ENCODE data around the gene TUBB2B. TPM values are rescaled to one million over a fixed set of nuclear protein-coding genes. Genes with fewer than 3 reads are reported as not detected.

Gene TUBB2B
- total and polyA plus RNA-seq, 4 donors = 0.22 to 4.6 (median 3.2) TPM

DNA sequence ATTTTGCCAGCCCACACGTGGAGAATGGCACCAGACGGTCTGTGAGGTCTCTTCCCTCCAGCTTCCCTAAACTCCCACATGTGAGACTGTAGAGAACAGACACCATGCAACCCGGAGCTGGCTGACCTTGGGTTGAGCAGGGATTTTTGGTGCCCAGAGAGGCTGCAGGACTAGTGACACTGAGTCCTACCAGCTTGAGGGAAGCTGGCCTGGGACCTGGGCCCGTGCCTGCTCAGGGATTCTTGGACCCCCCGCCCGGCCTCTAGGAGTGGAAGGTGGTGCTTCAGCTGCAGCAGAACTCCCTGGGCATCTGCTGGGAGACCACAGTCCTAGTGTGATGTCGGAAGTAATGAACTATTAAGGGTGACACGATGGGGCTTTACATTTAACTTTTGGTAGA is 34.5 kb upstream of the TUBB2B start:
- TF ChIP-seq FOXA2 (IDR thresholded peaks at IDR 0.05) = no peak
- Histone ChIP-seq H3K9ac (ENCODE audit: low read depth in 1 of 2, low read length in 2 of 2) (no peak overlapping the region), H3K9me3 (ENCODE audit: control insufficient read depth in 4 of 4, low read length in 3 of 4) (no peaks in the 10 kb centered on the region), H3K4me1 (ENCODE audit: control insufficient read depth in 4 of 4, insufficient read depth in 4 of 4, low read length in 3 of 4) (peaks cover 10 to 49% (median 40%) of the 10 kb centered on the region in 4 donors), H3K36me3 (ENCODE audit: control insufficient read depth in 4 of 4, insufficient read depth in 3 of 4, low read depth in 1 of 4, low read length in 3 of 4) (peaks cover 0 to 5% (median 1%) of the 10 kb centered on the region in 4 donors), H3K27ac (ENCODE audit: low read depth in 1 of 2, low read length in 2 of 2) (no peak overlapping the region), H3K27me3 (ENCODE audit: control insufficient read depth in 4 of 4, insufficient read depth in 4 of 4, low read length in 3 of 4) (no peaks in the 10 kb centered on the region), H3K4me3 (ENCODE audit: low read depth in 1 of 3, low read length in 3 of 3) (no peak overlapping the region)
- WGBS = 69% methylated on average over 8 of the region's 8 CpGs
- no peak for DNase-seq (ENCODE audit: low spot score)

DNA sequence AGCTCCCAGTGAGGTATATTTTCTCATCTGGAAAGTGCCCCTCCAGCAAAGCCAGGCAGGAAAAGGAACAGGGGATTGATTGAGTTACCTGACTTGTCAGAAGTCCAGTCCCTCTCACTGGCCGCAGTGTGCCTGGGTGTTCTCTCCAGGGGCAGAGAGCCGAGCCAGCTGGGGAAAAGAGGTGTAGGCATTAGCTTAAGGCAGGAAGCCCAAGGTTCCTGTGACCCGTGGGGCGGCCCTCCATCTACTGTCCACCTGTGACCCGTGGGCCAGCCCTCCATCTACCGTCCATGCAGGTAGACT is 34.0 kb upstream of the TUBB2B start:
- 55% methylated on average over 6 of the region's 6 CpGs for WGBS
- Histone ChIP-seq H3K9me3 (ENCODE audit: control insufficient read depth in 4 of 4, low read length in 3 of 4) (no peaks in the 10 kb centered on the region), H3K4me1 (ENCODE audit: control insufficient read depth in 4 of 4, insufficient read depth in 4 of 4, low read length in 3 of 4) (peaks cover 10 to 49% (median 40%) of the 10 kb centered on the region in 4 donors), H3K36me3 (ENCODE audit: control insufficient read depth in 4 of 4, insufficient read depth in 3 of 4, low read depth in 1 of 4, low read length in 3 of 4) (peaks cover 0 to 5% (median 1%) of the 10 kb centered on the region in 4 donors), H3K4me3 (ENCODE audit: low read depth in 1 of 3, low read length in 3 of 3) (no peak overlapping the region), H3K27me3 (ENCODE audit: control insufficient read depth in 4 of 4, insufficient read depth in 4 of 4, low read length in 3 of 4) (no peaks in the 10 kb centered on the region), H3K27ac (ENCODE audit: low read depth in 1 of 2, low read length in 2 of 2) (no peak overlapping the region), H3K9ac (ENCODE audit: low read depth in 1 of 2, low read length in 2 of 2) (no peak overlapping the region)
- DNase-seq (ENCODE audit: low spot score) = no peak
- TF ChIP-seq HNF4A (conservative IDR thresholded peaks at IDR 0.05) = no peak
- no peak for TF ChIP-seq NR2F2 (IDR thresholded peaks at IDR 0.05)
- TF ChIP-seq, protein P1, sequence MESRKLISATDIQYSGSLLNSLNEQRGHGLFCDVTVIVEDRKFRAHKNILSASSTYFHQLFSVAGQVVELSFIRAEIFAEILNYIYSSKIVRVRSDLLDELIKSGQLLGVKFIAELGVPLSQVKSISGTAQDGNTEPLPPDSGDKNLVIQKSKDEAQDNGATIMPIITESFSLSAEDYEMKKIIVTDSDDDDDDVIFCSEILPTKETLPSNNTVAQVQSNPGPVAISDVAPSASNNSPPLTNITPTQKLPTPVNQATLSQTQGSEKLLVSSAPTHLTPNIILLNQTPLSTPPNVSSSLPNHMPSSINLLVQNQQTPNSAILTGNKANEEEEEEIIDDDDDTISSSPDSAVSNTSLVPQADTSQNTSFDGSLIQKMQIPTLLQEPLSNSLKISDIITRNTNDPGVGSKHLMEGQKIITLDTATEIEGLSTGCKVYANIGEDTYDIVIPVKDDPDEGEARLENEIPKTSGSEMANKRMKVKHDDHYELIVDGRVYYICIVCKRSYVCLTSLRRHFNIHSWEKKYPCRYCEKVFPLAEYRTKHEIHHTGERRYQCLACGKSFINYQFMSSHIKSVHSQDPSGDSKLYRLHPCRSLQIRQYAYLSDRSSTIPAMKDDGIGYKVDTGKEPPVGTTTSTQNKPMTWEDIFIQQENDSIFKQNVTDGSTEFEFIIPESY (IDR thresholded peaks at IDR 0.05) = no peak
- no peak for TF ChIP-seq ATF3 (IDR thresholded peaks at IDR 0.05)

DNA sequence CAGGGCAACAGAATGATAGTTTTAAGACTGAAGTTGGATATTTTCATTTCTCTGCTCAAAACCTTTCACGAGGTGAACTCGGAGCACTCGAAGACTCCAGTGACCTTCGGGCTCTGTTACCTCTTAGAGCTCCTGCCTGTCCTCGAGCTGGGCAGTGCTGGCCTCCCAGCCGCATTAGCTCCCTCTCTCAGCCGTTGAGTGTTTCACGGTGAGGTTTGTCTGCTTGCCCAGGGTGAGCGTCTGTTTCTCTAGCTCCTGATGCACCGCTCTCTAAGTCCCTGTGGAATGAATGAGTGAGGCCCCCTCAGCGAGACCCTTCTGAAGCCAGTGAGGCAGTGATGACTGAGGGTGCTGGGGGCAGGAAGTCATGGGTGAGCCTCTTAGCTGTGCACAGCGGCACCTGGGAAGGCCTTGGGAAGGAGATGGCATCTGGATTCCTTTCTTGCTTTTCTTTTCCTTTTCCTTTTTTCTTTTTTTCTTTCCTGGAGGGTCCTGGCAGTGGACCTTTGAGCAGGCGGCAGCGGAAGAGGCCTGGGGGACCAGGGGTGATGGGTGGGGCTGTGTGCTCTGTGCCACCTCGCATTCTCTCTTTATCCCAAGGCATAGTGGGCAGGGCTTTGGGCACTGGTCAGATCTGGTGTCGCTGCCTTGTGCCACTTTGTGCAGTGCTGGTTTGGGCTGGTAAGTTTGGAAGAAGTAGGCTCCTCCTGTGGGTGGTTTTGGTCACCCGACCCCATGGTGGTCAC is 33.5 kb upstream of the TUBB2B start:
- no peak for DNase-seq (ENCODE audit: low spot score)
- no peak overlapping the region for H3K27ac ChIP-seq (ENCODE audit: low read depth in 1 of 2, low read length in 2 of 2)
- H3K4me3 ChIP-seq (ENCODE audit: low read depth in 1 of 3, low read length in 3 of 3) = no peak overlapping the region
- H3K36me3 ChIP-seq (ENCODE audit: control insufficient read depth in 4 of 4, insufficient read depth in 3 of 4, low read depth in 1 of 4, low read length in 3 of 4) = peaks cover 0 to 3% (median 1%) of the 10 kb centered on the region in 4 donors
- no peak overlapping the region for H3K9ac ChIP-seq (ENCODE audit: low read depth in 1 of 2, low read length in 2 of 2)
- WGBS = 79% methylated on average over 17 of the region's 17 CpGs
- H3K27me3 ChIP-seq (ENCODE audit: control insufficient read depth in 4 of 4, insufficient read depth in 4 of 4, low read length in 3 of 4) = no peaks in the 10 kb centered on the region
- H3K4me1 ChIP-seq (ENCODE audit: control insufficient read depth in 4 of 4, insufficient read depth in 4 of 4, low read length in 3 of 4) = peaks cover 10 to 49% (median 40%) of the 10 kb centered on the region in 4 donors
- H3K9me3 ChIP-seq (ENCODE audit: control insufficient read depth in 4 of 4, low read length in 3 of 4) = no peaks in the 10 kb centered on the region
- TF ChIP-seq FOXA1 (IDR thresholded peaks at IDR 0.05) = no peak
- no peak for TF ChIP-seq HNF4A (conservative IDR thresholded peaks at IDR 0.05)
- TF ChIP-seq EGR1 (IDR thresholded peaks at IDR 0.05; ENCODE audit: low read depth in 2 of 2) = no peak
- TF ChIP-seq RAD21 (IDR thresholded peaks at IDR 0.05) = no peak
- no peak for TF ChIP-seq NR2F2 (IDR thresholded peaks at IDR 0.05)
- TF ChIP-seq ATF3 (IDR thresholded peaks at IDR 0.05) = no peak
- TF ChIP-seq YY1 (IDR thresholded peaks at IDR 0.05) = no peak
- no peak for TF ChIP-seq SP1 (IDR thresholded peaks at IDR 0.05)
- TF ChIP-seq FOXA2 (IDR thresholded peaks at IDR 0.05) = no peak
- no peak for TF ChIP-seq TAF1 (conservative IDR thresholded peaks at IDR 0.05)
- no peak for TF ChIP-seq GABPA (IDR thresholded peaks at IDR 0.05 in 1 of 2, conservative IDR thresholded peaks at IDR 0.05 in 1 of 2)
- TF ChIP-seq, protein P2, sequence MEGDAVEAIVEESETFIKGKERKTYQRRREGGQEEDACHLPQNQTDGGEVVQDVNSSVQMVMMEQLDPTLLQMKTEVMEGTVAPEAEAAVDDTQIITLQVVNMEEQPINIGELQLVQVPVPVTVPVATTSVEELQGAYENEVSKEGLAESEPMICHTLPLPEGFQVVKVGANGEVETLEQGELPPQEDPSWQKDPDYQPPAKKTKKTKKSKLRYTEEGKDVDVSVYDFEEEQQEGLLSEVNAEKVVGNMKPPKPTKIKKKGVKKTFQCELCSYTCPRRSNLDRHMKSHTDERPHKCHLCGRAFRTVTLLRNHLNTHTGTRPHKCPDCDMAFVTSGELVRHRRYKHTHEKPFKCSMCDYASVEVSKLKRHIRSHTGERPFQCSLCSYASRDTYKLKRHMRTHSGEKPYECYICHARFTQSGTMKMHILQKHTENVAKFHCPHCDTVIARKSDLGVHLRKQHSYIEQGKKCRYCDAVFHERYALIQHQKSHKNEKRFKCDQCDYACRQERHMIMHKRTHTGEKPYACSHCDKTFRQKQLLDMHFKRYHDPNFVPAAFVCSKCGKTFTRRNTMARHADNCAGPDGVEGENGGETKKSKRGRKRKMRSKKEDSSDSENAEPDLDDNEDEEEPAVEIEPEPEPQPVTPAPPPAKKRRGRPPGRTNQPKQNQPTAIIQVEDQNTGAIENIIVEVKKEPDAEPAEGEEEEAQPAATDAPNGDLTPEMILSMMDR (IDR thresholded peaks at IDR 0.05; ENCODE audit: low read depth, low read length, missing input control) = no peak
- TF ChIP-seq, protein P3, sequence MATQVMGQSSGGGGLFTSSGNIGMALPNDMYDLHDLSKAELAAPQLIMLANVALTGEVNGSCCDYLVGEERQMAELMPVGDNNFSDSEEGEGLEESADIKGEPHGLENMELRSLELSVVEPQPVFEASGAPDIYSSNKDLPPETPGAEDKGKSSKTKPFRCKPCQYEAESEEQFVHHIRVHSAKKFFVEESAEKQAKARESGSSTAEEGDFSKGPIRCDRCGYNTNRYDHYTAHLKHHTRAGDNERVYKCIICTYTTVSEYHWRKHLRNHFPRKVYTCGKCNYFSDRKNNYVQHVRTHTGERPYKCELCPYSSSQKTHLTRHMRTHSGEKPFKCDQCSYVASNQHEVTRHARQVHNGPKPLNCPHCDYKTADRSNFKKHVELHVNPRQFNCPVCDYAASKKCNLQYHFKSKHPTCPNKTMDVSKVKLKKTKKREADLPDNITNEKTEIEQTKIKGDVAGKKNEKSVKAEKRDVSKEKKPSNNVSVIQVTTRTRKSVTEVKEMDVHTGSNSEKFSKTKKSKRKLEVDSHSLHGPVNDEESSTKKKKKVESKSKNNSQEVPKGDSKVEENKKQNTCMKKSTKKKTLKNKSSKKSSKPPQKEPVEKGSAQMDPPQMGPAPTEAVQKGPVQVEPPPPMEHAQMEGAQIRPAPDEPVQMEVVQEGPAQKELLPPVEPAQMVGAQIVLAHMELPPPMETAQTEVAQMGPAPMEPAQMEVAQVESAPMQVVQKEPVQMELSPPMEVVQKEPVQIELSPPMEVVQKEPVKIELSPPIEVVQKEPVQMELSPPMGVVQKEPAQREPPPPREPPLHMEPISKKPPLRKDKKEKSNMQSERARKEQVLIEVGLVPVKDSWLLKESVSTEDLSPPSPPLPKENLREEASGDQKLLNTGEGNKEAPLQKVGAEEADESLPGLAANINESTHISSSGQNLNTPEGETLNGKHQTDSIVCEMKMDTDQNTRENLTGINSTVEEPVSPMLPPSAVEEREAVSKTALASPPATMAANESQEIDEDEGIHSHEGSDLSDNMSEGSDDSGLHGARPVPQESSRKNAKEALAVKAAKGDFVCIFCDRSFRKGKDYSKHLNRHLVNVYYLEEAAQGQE (IDR thresholded peaks at IDR 0.05) = no peak
- no peak for TF ChIP-seq RXRA (IDR thresholded peaks at IDR 0.05)
- no peak for TF ChIP-seq HNF4G (IDR thresholded peaks at IDR 0.05)
- TF ChIP-seq MAX (IDR thresholded peaks at IDR 0.05) = no peak
- no peak for TF ChIP-seq JUND (IDR thresholded peaks at IDR 0.05)
